ENCODE data around the gene NMUR1. TPM values are rescaled to one million over a fixed set of nuclear protein-coding genes. Genes with fewer than 3 reads are reported as not detected.
"Not testable (repeated sequence)": the region's sequence is repeated elsewhere in the genome, so short reads cannot be mapped to it uniquely, and the experiment has no call there.

Gene NMUR1, protein sequence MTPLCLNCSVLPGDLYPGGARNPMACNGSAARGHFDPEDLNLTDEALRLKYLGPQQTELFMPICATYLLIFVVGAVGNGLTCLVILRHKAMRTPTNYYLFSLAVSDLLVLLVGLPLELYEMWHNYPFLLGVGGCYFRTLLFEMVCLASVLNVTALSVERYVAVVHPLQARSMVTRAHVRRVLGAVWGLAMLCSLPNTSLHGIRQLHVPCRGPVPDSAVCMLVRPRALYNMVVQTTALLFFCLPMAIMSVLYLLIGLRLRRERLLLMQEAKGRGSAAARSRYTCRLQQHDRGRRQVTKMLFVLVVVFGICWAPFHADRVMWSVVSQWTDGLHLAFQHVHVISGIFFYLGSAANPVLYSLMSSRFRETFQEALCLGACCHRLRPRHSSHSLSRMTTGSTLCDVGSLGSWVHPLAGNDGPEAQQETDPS
- not detected for polyA plus RNA-seq (2013, experiment 1 of 2; ENCODE audit: insufficient read length)
- not detected for polyA plus RNA-seq (2013, experiment 2 of 2; ENCODE audit: insufficient read length)

- DNase-seq = peak; percentile 36
Observed at GRCh38 chr2:231530099-231531011, at the start of gene NMUR1. NMUR1 (minus strand) TSS chr2:231530445; CDS start chr2:231530361, 84 bp downstream.

GRCh38 chr2:231579560-231579959 is 49.3 kb upstream of the NMUR1 start:
- no peak for DNase-seq

DNA sequence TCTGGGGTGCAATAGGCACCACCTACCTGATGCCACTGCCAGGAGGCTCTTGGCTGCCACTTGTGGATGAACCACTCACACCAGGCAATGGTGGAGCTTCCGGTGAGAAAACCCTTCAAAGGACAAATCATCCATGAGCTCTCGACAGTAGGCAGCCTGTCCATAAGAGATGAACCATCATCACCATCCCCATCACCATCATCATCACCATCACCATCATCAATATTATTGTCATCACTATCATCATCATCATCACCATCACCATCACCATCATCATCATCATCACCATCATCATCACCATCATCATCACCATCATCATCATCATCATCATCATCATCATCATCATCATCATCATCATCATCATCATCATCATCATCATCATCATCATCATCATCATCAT is 48.4 kb upstream of the NMUR1 start:
- not testable (repeated sequence) for DNase-seq

DNA sequence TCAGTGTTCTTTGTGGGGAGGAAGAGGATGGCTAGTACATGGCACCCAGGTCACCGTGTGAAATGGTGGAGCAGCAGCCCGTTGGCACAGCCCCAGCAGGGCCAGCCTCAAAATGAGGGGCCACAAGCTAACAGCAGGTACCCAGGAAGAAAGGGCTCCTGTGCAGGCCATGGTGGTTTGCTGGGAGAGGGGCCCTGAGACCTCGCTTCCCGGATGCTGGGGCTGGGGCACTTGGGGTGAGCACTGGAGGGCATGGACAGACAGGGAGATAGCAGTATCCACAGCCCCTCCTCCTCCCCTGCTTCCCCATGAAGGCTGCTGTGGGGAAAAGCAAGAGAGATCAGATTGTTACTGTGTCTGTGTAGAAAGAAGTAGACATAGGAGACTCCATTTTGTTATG is 46.2 kb upstream of the NMUR1 start:
- DNase-seq = no peak

DNA sequence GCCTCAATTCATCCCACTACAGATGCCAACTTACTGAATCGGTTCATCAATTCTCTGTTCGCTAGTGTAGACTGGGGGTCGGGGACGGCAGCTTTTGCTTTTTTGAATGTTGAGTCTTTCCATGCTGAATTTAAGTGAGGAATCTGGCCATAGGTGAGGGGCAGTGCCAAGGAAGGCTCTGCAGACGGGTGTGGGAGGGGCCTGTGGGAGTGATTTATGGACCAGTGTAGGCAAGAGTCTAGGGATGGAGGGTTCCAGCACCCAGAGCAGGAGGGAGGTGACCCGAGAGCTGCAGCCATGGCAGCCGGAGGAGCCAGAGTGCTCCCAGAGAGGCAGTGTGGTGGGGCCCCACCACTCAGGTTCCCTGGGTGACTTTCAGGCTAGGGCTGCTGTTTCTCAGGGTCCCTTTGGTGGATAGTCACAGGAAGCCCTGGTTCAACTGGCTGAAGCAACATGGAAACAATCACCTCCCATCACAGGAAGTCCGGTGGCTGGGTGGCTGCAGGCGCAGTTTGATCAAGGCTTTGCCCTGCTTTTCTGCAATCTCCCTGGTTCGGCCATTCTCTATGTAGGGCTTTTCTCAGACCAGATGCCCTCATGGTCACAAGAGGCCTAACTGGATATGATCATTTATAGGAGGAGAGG is 45.5 kb upstream of the NMUR1 start:
- no peak for DNase-seq

DNA sequence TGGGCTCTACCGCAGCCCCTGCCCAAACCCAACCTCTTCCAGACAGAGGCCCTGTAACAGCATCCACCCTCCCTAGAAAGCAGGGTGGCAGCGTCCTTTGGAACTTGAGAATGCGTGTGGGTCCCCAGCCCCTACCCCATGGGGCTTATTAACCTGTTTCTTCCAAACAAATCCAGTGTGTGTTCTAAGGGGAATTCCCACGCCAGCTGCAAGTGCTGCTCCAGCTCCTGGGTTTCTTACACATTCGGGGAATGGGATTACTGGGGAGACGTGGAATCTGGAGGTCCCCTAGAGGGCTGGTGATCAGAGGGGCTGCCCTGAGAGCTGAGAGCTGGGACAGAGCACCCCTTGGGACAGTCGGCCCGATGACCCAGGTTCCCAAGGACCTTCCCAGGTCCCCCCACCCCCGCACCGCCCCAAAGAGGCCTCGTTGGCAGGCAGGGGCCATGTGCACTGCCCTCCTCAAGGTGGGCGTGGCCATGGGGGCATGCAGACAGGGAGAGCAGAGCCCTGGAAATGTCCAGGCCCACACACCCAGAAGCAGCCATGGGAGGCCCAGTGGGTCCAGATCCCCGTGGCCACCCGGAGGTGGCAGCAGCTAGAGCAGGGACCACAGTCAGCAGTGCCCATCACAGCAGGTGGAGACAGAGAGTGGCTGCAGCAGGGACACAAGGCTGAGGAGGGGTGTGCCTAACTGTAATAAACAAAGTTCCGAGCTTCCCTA is 43.6 kb upstream of the NMUR1 start:
- DNase-seq = no peak

DNA sequence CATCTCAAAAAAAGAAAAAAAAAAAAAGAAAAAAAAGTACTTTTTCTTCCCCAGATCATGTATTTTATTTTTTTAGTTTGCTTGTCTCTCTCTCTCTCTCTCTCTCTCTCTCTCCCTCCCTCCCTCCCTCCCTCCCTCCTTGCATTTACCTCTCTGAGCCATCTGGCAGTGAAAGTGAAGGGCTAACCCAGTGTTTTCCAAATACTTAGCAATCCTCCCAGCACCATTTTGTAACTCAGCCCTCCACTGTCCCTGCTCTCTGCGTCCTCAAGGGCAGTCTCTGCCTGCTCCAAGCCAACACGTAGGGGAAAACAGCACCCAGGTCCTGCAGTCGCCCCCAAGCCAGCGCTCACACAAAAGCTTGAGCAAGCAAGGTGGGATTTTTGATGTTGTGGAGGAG is 42.9 kb upstream of the NMUR1 start:
- DNase-seq = no peak

DNA sequence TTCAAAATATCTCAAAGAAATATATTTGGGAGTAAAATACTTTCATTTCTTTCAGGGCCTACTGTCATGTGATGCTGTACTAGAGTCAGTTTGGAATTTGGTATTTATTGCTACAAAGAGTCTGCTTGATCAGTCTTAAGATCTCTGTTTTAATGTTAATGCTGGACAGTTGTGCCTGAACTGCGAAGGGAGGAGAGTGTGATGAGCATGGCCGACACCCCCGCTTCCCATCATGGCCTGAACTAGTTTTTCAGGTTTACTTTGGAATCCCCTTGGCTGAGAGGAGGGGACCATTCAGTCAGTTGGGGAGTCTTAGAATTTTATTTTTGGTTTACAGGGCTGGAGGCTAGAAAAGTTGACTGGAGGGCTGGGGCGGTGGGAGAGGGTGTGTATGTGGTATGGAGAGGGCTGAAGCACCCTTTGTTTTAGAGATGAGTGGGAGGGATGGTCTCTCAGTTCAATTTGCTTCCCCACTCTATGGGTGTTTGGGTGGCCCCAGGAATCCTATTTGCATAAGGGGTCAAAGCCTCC is 41.5 kb upstream of the NMUR1 start:
- DNase-seq = no peak

- not testable (repeated sequence) for DNase-seq
Observed at GRCh38 chr2:231570915-231571314, 40.7 kb upstream of the NMUR1 start.

- DNase-seq = no peak
Observed at GRCh38 chr2:231568785-231569435, 38.7 kb upstream of the NMUR1 start.

GRCh38 chr2:231568098-231568784 is 38.0 kb upstream of the NMUR1 start:
- DNase-seq = no peak

DNA sequence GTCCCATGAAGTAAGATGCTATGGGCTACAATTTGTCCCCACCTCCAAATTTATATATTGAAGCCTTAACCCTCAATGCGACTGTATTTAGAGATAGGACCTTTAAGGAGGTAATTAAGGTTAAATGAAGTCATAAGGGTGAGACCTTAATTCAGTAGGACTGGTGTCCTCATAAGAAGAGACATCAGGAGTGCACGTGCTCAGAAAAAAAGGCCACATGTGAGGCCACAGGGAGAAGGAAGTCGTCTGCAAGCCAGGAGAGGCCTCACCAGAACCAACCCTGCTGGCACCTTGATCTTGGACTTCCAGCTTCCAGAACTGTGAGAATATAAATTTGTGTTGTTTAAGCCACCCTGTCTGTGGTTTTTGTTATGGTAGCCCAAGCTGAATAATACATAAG is 36.9 kb upstream of the NMUR1 start:
- DNase-seq = no peak

DNA sequence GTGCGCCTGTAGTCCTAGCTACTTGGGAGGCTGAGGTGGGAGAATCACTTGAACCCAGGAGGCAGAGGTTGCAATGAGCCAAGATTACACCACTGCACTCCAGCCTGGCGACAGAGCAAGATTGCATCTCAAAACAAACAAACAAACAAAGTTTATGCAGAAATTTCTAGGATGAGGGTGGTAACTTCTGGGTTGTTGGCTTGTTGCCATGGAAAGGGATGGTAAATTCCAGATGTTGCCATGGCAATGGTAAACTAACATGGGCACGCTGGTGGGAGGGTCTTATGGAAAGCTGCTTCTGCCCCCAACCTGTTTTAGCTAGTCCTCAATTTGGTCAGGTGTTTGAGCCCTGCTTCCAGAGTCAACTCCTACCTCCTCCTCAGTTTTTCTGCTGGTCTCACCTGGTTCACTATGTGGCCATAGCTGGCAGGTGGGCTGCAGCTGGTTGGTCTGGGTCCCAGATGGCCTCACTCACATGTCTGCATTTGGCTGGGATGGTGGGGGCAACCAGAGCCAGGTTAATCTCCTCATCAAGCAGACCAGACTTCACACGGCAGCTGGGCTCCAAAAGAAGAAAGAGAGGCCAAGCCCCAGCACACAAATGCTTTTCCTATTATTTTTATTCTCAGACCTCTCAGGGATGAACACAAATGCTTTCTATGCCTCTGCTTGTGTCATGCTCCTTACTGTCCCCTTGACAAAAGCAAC is 35.8 kb upstream of the NMUR1 start:
- no peak for DNase-seq

GRCh38 chr2:231563378-231563961 is 33.2 kb upstream of the NMUR1 start:
- DNase-seq = peak; percentile 50

DNA sequence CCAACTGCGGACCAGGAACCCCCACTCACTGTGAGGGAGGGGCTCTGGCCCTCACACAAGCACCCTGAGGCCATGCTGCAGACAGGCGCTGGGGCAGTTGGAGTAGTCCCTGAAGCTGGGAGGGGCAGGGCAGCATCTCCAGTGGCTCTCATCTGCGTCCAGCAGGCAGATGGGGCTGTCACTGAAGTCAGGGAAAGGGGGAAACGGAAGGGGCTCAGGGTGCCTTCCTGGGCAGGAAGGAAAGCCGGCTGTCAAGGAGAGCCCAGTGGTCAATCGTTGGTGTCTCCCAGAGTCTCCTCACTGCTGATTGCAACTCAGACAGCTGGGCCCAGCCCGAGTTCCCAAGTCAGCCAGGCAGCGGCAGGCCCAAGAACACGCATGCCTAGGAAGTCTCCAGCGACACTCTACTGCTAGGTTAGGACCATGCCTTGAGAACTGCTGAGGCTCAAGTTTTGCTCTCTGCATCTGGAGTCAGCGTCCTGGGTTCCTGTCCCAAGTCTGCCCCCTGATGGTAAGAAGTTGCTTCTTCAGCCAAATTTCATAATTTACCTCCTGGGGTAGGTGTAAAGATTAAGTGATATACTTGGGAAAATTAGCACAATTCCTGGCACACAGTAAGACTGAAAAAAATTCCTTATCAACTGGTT is 27.4 kb upstream of the NMUR1 start:
- DNase-seq = peak; percentile 77

DNA sequence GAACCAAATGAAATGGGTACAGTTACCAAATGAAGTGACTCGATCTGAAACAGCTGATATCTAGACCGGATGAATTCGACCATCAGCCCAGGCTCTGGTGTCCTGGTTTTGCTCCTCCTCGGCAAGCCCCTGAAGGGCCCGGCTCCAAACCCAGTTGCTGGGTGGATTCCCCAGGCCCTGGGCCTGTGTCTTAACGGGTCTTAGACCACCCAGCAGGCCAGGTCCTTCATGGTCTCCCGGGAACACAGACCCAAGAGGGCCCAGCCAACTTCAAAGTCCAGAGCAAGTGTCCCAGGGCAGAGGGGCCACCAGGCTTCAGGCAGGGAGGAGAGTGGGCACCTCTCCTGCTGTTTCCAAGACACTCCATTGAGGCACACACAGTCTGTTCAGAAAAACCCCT is 26.7 kb upstream of the NMUR1 start:
- DNase-seq = no peak

DNA sequence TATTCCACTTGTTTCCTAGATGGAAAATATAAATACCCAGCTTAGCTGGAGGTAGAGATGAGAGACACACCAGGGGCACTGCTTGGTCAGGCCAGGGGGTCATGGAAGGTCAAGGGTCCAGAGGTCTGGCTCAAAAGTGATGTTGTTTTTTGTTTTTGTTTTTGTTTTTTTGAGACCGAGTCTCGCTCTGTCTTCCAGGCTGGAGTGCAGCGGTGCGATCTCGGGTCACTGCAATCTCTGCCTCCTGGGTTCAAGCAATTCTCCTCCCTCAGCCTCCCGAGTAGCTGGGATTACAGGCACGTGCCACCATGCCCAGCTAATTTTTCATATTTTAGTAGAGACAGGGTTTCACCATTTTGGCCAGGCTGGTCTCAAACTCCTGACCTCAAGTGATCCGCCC is 26.3 kb upstream of the NMUR1 start:
- DNase-seq = not testable (repeated sequence)

- DNase-seq = peak; percentile 48
Observed at GRCh38 chr2:231554748-231555545, 24.7 kb upstream of the NMUR1 start.

Data from fibroblast of skin of back (primary cell).